GM12878 (cell line): Measurements from ENCODE around the gene CBX7. TPM values are rescaled to one million over a fixed set of nuclear protein-coding genes. Genes with fewer than 3 reads are reported as not detected.

Experiments
- ATAC-seq: fragments of 200-7000 bp; cut with Tn5 transposase; 3 replicates; pipeline ENCODE4 v1.9.1; 2020; ENCODE audit warnings: mild to moderate bottlenecking, moderate library complexity
- BruUV-seq: library from RNA; stranded (reverse); fragments of 400-500 nt; replicated peaks from 2 replicates; lab custom pipeline; 2021; lab: Mats Ljungman, UMichigan
- CTCF ChIA-PET: fragments of 300-600 bp; sonication (Branson Sonifier 250); formaldehyde crosslinking; extraction: SDS; loops from one replicate; lab custom pipeline; 2021; ENCODE audit warnings: inconsistent platforms; lab: Yijun Ruan, JAX
- POLR2A ChIA-PET: fragments of 350-600 bp; formaldehyde crosslinking; extraction: SDS; loops from one replicate; lab custom pipeline; 2021; ENCODE audit warnings: inconsistent platforms; lab: Charles Lee
- RAD21 ChIA-PET: fragments of 300-600 bp; sonication (Branson Sonifier 250); formaldehyde crosslinking; loops from one replicate; lab custom pipeline; 2023; ENCODE audit warnings: antibody characterized with exemption; ENCODE audit not compliant: unreplicated experiment; lab: Charles Lee
- SMC1A ChIA-PET: fragments of 300-600 bp; sonication (Branson Sonifier 250); formaldehyde crosslinking; loops from one replicate; lab custom pipeline; 2023; ENCODE audit not compliant: unreplicated experiment, uncharacterized antibody; lab: Charles Lee
- DNase-seq: peaks from one replicate; pipeline ENCODE4 v3.0.0-alpha.2; 2011; ENCODE audit warnings: low read depth, low spot score
- FAIRE-seq: peaks from 3 replicates; lab custom pipeline; 2011; peaks lifted over from hg19 to GRCh38; lab: Jason Lieb, UNC
- H2AFZ ChIP-seq: 2 replicates; pipeline ENCODE4 v1.6.0; 2011; ENCODE audit warnings: low read depth, low read length, control low read depth; ENCODE audit not compliant: control insufficient read depth
- H3K27ac ChIP-seq: 2 replicates; pipeline ENCODE4 v1.5.1; 2011; ENCODE audit warnings: control low read depth; ENCODE audit not compliant: control insufficient read depth, insufficient read depth
- H3K27me3 ChIP-seq, 2 experiments: replicated peaks in 1 of 2; 2 replicates each; pipeline versions ENCODE4 v1.6.0 to v1.6.1; 2011; ENCODE audit warnings: low read length in 1 of 2; ENCODE audit not compliant: control insufficient read depth in 2 of 2, insufficient read depth in 2 of 2
- H3K36me3 ChIP-seq, 2 experiments: 2 replicates each; pipeline ENCODE4 v1.5.1; 2011; ENCODE audit warnings: low read length in 1 of 2; ENCODE audit not compliant: control insufficient read depth in 2 of 2, insufficient read depth in 2 of 2
- H3K4me1 ChIP-seq: 2 replicates; pipeline ENCODE4 v1.6.1; 2011; ENCODE audit warnings: mild to moderate bottlenecking, low read length, moderate library complexity, mixed read lengths; ENCODE audit not compliant: control insufficient read depth, insufficient read depth
- H3K4me2 ChIP-seq: 2 replicates; pipeline ENCODE4 v1.6.0; 2011; ENCODE audit warnings: control low read depth; ENCODE audit not compliant: control insufficient read depth, insufficient read depth
- H3K4me3 ChIP-seq: fragments of 200-600 bp; sonication (generic); 2 replicates; pipeline ENCODE4 v1.5.1; 2016
- H3K79me2 ChIP-seq: 2 replicates; pipeline ENCODE4 v1.6.0; 2011; ENCODE audit warnings: low read length; ENCODE audit not compliant: control insufficient read depth, insufficient read depth
- H3K9ac ChIP-seq: 2 replicates; pipeline ENCODE4 v1.8.0; 2011; ENCODE audit warnings: low read length, control low read depth, mixed read lengths; ENCODE audit not compliant: control insufficient read depth, insufficient read depth
- H3K9me3 ChIP-seq: replicated peaks from 3 replicates; pipeline ENCODE4 v1.5.1; 2011; ENCODE audit warnings: mild to moderate bottlenecking, low read length; ENCODE audit not compliant: control insufficient read depth, insufficient read depth
- H4K20me1 ChIP-seq: 2 replicates; pipeline ENCODE4 v1.6.0; 2011; ENCODE audit not compliant: control insufficient read depth, insufficient read depth
- CUX1 ChIP-seq: IDR thresholded peaks from 2 replicates; pipeline ENCODE4 v1.6.1; 2012; ENCODE audit warnings: improper control_type of control experiment, low read depth, low read length; ENCODE audit not compliant: insufficient replicate concordance
- E2F4 ChIP-seq: IDR thresholded peaks from 2 replicates; pipeline ENCODE4 v1.6.1; 2012; ENCODE audit warnings: low read depth, low read length, improper control_type of control experiment
- EGR1 ChIP-seq, 2 experiments: IDR thresholded peaks; 1 replicate in 1 of 2; 2 replicates in 1 of 2; pipeline ENCODE4 v1.6.1; 2011 to 2012; ENCODE audit warnings: low read depth in 2 of 2, low read length in 2 of 2, borderline replicate concordance in 1 of 2, mild to moderate bottlenecking in 1 of 2, moderate library complexity in 1 of 2
- GABPA ChIP-seq: IDR thresholded peaks from 2 replicates; pipeline ENCODE4 v1.6.1; 2014; ENCODE audit warnings: antibody characterized with exemption, low read depth, mild to moderate bottlenecking, inconsistent platforms
- JUND ChIP-seq: IDR thresholded peaks from 2 replicates; pipeline ENCODE4 v1.6.1; 2012; ENCODE audit warnings: low read depth, mild to moderate bottlenecking, low read length, improper control_type of control experiment, moderate library complexity
- KLF5 ChIP-seq: fragments of 450-650 bp; IDR thresholded peaks from 2 replicates; pipeline ENCODE4 v1.6.1; 2014; ENCODE audit warnings: mild to moderate bottlenecking; ENCODE audit not compliant: partially characterized antibody
- PRDM15 ChIP-seq: fragments of 450-650 bp; formaldehyde crosslinking; IDR thresholded peaks from 2 replicates; pipeline ENCODE4 v1.4.0; 2020; ENCODE audit warnings: mild to moderate bottlenecking, moderate library complexity
- RAD21 ChIP-seq: IDR thresholded peaks from 2 replicates; pipeline ENCODE4 v1.6.1; 2011; ENCODE audit warnings: mild to moderate bottlenecking, low read depth, low read length, moderate library complexity; ENCODE audit not compliant: insufficient read depth
- SREBF1 ChIP-seq: IDR thresholded peaks from 2 replicates; pipeline ENCODE4 v1.6.1; 2012; ENCODE audit warnings: mild to moderate bottlenecking, low read length
- SREBF2 ChIP-seq: IDR thresholded peaks from 2 replicates; pipeline ENCODE4 v1.6.1; 2012; ENCODE audit warnings: mild to moderate bottlenecking, low read length
- SRF ChIP-seq, 2 experiments: IDR thresholded peaks; 2 replicates each; pipeline ENCODE4 v1.6.1; 2011; ENCODE audit warnings: low read depth in 2 of 2, low read length in 2 of 2, mild to moderate bottlenecking in 1 of 2, moderate library complexity in 1 of 2
- WGBS: methylation state at CpG from one replicate; pipeline ENCODE4 v1.1.6; 2016; ENCODE audit warnings: low lambda C conversion rate; ENCODE audit not compliant: insufficient replicate concordance, insufficient coverage; ENCODE audit errors: missing lambda C conversion rate; 5-methylcytosine and 5-hydroxymethylcytosine counted together
- in situ Hi-C: fragments of 300-500 bp; cut with MboI; formaldehyde crosslinking; loops from 9 replicates; pipeline ENCODE4 v1.14.3; 2018; ENCODE audit warnings: mixed read lengths
- intact Hi-C: fragments of 100-400 bp; cut with micrococcal nuclease; formaldehyde crosslinking; loops from one replicate; pipeline ENCODE4 v1.14.2; 2022; ENCODE audit not compliant: unreplicated experiment
- polyA plus RNA-seq, 11 experiments: library from polyadenylated mRNA; depleted of rRNA in 4 of 11; unstranded in 6 of 11; stranded (reverse) in 5 of 11; fragments of >200 nt; fragmentation: Nextera tagmentation in 4 of 11; fragmentation: Illumina TruSeq in 1 of 11; extraction: Ambion mirVana in 4 of 11; extraction: Trizol in 1 of 11; gene quantifications; 1 replicate in 1 of 11; 2 replicates in 10 of 11; pipeline versions ENCODE4 v1.2.1 to v1.2.3, GENCODE V29; 2011 to 2016; ENCODE audit warnings: inconsistent platforms in 2 of 11, missing spikeins in 2 of 11, low read depth in 1 of 11
- total RNA-seq, 4 experiments: library from RNA; depleted of rRNA in 3 of 4; stranded (reverse); fragments of >200 nt in 3 of 4; fragmentation: Illumina TruSeq in 1 of 4; extraction: Trizol in 1 of 4; gene quantifications; 2 replicates each; pipeline versions ENCODE4 v1.2.1 to v1.2.3, GENCODE V29; 2013 to 2021

CBX7 gene
- total and polyA plus RNA-seq, 10 of the 15 experiments (the other 5 are each of a cell fraction or from before 2014, with no cell fraction given): 0.18 to 17.2 (median 5.6) TPM

GRCh38 chr22:39176714-39177455 is 24.4 kb upstream of the CBX7 start (continued):
- TF ChIP-seq PRDM15: no peak
- TF ChIP-seq, all 136 proteins: peak for 0

- H3K79me2 ChIP-seq: no peaks in the 10 kb centered on the region
- no peaks in the 10 kb centered on the region for H3K36me3 ChIP-seq
- no peaks in the 10 kb centered on the region for H3K9me3 ChIP-seq
- no peak overlapping the region for H3K9ac ChIP-seq
- no peak for FAIRE-seq
- no peak for ATAC-seq
- no peak for DNase-seq
- ChIA-PET RAD21 (no interaction called here), SMC1A (no interaction called here), POLR2A (no interaction called here), CTCF (interaction anchor here (0.6 kb wide), 1 partner anchor 203 kb away, joined by 3 read pairs; no protein-coding TSS in a partner anchor)
- H4K20me1 ChIP-seq: no peaks in the 10 kb centered on the region
- intact Hi-C loops (no loop called here), in situ Hi-C loops (no loop called here)
- H3K4me3 ChIP-seq: no peak overlapping the region
- BruUV-seq: no TSS peak
- H3K27ac ChIP-seq: no peak overlapping the region
- no peak overlapping the region for H2AFZ ChIP-seq
- H3K4me1 ChIP-seq: peaks cover 12% of the 10 kb centered on the region
- H3K4me2 ChIP-seq: no peak overlapping the region
- 57% methylated on average over 22 of the region's 23 CpGs for WGBS
- no peaks in the 10 kb centered on the region for H3K27me3 ChIP-seq
- TF ChIP-seq KLF5: no peak
- no peak for TF ChIP-seq GABPA
- no peak for TF ChIP-seq CUX1
- TF ChIP-seq E2F4: no peak
- TF ChIP-seq JUND: no peak
- TF ChIP-seq EGR1 (IDR thresholded peaks at IDR 0.05; ENCODE audit: borderline replicate concordance in 1 of 2, low read depth in 2 of 2, low read length in 2 of 2): no peak
- no peak for TF ChIP-seq SREBF2
- no peak for TF ChIP-seq SREBF1
- no peak for TF ChIP-seq RAD21
- no peak for TF ChIP-seq SRF (IDR thresholded peaks at IDR 0.05; ENCODE audit: low read depth in 2 of 2, low read length in 2 of 2)
Observed at GRCh38 chr22:39176143-39176713, 23.7 kb upstream of the CBX7 start.
